HG02938 (cell line): ENCODE data around the gene LIMS2.

Experiments used
- ATAC-seq: cut with Tn5 transposase; IDR thresholded peaks from one replicate; pipeline ENCODE4 v1.9.1; 2021; ENCODE audit warnings: mild to moderate bottlenecking, moderate library complexity; ENCODE audit not compliant: unreplicated experiment

The LIMS2 gene

DNA sequence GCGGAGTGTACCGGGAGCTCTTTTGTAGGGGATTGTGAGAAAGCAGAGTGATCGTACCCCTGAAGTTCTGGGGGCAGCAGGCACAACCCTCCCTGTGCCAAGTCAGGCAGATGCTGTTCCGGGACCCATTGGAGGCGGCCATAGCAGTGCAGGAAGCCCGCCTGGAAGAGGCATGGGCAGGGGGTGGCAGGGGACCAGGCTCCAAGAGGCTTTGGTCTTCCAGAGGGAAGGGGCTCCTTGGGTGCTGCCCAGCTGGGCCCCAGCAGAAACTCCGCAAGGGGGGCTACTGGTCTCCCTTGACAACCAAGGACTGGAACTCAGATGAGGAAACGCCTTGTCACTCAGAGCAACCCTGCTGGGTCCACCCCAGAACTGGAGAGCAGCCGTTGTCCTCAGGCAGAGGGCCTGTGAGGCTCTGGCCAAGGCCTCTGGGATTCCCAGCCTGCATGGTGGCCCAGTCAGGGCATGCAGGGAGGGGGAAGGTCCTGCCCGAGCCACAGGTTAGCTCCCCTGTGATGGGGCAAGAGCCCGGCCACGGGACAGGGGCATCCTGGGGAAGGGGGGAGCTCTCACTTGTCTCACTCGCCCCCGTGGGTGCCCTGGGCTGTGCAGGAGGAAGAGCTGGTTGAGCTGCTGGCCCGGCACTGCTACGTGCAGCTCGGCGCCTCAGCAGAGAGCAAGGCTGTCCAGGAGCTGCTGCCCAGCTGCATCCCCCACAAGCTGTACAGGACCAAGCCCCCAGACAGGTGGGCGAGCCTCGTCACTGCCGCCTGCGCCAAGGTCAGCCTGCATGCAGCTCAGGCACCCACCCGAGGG, 50.4 kb downstream of the LIMS2 start:
- no peak for ATAC-seq

DNA sequence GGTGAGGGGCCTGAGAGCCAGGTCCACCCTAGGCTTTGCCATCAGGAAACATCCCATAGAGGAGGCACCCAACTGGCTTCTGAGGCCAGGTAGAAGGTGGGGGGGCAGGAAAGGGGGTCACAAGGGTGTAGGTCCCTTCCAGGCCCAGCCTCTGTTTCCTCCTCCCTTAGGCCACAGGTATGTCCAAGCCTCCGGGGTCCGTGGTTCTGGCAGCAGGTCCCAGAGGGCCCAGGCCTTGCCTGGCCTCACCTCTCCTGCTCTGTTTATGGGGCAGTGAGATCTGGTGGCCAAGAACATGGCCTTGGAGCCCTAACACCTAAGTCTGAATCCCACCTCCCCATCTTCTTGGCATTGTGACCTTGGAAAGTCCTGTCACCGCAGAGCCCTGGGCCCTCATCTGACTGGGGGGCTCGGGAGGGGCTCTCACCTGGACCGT, 51.0 kb downstream of the LIMS2 start:
- no peak for ATAC-seq

DNA sequence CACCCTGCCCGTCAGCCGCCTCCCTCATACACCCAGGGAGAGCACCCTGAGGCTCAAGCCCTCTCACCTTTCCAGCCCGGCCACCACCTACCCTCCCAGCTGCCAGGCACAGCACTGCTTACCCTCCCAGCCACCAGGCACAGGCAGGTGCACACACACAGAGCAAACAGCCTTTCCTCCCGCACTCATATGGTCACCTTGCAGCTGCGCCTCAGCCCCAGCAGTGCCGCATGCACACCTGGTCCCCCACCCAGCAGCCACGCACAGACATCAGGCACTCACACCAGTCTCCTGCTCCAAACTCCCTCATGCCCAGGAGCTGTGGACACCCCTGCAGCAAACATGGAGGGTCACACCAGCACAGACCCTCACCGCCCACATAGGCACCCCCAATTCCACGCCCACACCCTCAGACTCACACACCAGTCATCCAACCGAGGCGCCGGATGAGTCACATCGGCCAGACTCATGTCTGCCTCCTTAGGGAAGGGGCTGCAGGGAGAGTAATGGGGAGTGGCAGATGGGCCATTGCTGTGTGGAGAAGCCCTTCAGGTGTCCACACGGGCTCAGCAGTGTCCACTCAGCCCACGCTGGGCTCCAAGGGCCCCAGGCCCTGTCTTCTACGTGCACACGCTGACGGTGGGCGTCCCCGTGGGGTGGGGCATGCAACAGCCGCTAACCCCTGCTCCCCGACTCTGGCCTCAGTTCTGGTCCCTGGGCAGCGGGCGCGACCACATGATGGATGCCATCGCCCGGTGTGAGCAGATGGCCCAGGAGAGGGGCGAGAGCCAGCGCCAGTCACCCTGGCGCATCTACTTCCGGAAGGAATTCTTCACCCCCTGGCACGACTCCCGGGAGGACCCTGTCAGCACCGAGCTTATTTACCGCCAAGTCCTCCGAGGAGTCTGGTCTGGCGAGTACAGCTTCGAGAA, 51.7 kb downstream of the LIMS2 start:
- no peak for ATAC-seq

DNA sequence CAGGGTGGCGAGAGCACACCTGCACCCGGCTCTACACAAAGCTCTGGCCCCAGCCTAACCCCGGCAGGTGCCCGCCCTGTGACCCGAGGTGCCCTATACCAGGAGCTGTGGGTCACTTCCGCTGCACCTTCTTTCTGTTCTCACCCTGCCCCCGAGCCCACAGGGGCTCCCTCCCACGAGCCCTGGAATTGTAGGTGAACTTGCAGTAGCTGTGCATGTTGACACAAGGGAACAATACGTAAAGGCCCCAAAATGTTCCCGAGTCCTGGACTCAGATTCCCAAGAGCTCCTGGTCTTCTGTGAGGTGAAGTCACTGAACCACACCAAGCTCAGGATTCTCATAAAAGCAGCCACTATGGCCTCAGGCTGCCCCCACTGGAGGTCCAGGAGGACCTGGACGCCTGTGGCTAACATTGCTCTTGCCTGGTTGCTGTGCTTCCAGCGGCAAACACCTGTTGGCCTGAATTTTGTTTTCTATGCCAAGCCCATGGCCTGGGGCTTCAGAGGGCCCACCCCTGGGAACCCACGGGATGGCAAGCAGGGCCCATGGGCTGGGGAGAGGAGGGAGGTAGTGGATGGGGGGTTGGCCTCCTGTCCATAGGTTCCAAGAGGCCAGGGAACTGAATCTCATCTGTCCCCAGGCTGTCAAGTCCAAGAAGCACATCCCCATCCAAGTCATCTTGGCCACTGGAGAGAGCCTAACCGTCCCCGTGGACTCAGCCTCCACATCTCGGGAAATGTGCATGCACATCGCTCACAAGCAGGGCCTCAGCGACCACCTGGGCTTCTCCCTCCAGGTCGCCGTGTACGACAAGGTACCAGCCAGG, 52.6 kb downstream of the LIMS2 start:
- ATAC-seq = no peak

DNA sequence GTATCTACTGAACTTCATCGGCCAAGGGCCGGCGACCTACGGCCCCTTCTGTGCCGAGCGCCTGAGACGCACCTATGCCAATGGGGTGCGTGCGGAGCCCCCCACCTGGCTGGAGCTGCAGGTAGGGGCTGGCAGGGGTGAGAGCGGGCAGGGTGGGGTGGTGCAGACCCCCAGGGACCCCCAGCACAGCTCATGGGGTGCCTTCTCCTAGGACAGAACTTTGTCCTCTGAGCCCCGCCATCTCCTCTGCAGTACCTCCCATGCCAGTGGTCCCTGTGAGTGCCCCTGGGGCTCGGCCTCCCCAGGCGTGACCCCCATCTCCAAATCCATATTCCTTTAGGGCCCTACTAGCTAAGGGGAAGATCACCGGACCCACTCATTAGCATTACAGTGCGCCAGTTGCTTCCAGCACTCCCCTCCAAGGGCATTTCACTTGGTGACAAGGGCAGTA, 53.3 kb downstream of the LIMS2 start:
- ATAC-seq = no peak

DNA sequence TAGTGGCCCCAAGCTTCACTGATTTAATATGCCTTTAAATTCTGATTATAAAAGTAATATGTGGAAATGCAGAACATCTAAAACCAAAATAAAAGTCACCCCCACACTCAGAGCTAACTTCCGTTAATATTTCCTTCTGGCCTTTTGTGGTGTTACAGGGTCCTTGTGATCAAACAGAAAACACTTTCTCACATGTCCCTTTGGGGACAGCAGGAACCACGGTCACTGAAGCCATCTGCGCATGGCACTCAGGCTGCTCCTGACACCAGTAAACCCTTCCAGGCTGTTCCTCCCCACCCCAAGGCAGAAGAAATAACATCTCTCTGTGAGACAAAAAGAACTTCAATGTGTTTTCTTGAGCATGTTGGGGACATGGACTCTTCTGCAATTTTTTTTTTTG, 54.5 kb downstream of the LIMS2 start:
- no peak for ATAC-seq

DNA sequence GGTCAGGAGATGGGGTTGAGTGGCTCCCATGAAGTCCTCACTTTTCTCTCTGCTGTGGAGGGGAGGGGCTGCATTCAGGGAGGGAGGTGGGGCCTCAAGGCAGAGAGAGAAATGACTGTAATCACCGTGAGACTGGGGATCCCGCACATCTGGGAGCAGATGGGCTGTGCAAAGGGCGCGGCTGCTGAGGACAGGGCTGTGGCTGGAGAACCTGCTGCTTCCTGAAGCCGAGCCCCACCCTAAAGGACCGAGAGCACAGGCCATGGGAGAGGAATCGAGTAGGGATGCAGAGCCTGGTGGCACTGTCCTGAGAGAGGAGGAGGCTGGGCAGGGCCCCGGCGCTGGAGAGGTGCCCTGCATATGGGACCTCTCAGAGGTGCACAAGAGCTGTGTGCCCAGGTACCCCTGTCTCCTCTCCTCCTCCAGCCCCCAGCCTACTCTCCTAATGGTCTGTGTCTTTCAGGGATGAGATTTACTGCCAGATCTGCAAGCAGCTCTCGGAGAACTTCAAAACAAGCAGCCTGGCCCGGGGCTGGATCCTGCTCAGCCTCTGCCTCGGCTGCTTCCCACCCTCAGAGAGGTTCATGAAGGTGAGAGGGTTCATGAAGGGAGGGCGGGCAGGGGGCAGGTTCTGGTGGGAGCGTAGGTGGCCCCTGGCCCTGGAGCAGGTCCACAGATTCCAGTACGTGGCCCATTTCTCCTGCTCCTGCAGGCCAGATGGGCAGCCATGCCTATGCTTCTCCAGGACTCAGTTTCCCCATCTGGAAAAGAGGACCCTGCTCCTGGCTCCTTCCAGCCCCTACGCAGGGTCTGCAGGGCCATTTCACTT, 55.2 kb downstream of the LIMS2 start:
- no peak for ATAC-seq

DNA sequence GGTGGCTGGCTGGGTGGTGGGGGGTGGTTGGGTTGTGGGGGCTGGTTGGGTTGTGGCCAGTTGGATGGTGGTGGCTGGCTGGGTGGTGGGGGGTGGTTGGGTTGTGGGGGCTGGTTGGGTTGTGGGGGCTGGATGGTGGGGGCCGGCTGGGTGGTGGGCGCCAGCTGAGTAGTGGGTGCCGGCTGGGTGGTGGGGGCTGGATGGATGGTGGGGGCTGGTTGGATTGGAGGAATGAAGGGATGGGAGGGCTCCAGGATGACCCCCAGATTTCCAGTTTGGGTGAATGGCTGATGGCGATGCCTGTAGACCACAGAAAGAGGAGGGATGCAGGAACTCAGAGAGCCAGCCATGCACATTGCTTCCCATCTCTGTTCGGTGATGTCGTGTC, 56.1 kb downstream of the LIMS2 start:
- ATAC-seq = no peak

DNA sequence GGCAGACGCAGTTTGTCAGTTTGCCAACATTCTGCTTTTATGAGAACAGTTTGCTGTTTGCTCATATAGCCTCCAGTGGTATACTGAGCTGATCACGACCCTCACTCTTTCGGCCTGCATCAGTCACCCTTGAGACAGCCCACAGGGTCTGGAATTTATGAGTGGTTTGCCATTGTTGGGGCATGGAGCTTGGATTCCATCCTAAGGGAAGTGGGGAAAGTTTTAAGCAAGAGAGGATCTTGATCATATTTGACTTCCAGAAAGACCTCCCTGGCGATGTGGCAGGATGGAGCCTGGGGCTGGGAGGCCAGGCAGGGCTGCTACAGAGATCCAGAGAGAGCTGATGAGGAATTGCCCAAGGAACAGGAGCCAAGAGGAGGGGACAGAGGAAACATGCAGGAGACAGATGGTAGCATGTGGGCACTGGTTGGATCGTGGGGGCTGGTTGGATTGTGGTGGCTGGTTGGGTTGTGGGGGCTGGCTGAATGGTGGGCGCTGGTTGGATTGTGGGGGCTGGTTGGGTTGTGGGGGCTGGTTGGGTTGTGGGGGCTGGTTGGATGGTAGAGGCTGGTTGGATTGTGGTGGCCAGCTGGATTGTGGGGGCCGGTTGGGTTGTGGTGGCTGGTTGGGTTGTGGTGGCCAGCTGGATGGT, 56.7 kb downstream of the LIMS2 start:
- no peak for ATAC-seq

DNA sequence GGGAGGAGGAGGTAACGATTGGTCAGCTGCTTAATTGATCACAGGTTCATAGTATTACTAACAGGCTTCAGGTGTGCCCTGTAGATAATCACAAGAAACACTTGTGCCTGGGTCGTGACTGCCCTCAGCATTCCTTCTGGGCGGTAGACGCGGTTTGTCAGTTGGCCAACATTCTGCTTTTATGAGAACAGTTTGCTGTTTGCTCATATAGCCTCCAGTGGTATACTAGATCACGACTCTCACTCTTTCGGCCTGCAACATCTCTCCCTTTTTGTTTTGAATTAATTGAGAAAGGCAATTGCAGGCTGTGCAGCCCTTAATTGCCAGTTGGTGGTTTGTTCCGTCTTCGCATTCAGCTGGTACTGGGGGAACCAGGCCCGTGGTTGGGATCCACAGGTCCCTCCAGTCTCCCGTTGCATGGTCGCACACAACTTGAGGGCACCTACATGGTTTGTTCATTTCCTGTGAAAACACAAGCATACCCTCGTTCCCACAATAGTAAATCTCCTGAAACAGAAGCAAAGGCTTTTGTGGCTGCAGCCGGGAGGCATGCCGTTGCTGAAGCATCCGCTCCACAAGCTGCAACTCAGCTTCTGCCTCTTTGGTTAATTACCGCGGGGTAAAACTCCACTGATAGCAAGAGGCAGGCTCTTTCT, 59.7 kb downstream of the LIMS2 start:
- ATAC-seq = no peak

DNA sequence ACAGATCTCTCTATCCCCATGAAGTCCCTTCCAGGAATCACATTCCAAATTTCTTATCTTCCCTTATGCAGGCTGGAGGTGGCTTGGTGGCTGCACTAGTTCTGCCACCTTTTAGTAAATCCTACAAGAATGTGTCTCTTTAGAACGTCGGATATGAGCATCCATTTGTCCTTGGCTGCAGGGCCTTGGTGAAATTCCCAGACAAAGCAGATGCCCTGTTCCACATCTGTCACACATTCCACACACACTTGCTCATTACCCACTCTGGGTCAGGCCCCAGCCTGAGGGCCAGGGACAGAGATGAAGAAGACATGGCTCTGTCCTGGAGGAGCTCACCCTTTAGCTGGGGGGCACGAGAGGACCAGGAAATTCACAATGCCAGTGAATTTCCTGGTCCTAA, 60.6 kb downstream of the LIMS2 start:
- ATAC-seq = no peak

DNA sequence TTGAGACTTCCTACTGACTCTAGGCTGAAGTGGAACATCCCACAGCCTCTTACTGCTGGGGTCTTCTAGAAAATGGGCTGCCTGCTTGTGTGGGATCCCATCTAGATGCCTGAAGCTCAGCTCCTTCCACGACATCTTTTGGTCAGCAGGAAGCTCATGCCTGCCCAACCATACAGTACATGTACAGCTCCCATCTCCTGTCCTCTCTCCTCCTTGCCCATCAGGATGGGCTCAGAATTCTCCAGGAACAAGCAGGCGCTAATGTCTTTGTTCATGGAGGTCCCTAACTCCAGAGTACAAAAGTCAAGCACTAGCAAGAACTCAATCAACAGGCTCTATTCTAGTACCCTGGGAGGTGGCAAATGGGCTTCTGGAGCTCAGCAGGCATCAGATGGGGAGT, 61.1 kb downstream of the LIMS2 start:
- no peak for ATAC-seq

DNA sequence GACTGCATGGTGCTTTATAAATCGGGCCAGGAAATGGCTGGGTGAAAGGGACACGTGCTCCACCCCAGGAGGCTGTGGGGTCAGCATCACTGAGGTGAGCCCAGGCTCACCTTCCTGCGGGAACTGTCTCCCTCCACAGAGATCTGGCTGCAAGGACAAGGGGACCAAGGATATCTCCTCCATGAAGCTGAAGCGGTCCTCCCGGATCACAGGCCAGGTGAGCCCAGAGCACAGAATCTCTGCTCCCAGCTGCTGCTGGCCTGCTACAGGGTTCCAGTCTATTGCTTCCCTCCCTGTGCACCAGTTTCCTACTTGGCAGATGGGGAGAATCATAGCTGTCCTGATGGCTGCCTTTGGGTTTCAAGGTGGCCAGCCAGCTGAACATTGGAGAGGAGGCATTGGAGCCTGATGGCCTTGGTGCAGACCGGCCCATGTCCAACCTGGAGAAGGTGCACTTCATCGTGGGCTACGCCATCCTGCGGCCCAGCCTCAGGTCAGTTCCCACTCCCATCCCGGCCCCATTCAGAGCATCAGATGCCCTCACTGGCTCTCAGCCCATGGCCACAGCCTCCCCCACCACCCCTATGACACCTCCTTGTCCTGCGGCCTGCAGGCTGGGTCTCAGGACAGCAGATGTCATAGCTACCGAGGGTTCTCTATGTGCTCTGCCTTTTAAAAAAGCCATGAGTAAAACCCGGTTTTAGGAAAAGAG, 63.1 kb downstream of the LIMS2 start:
- ATAC-seq = no peak

DNA sequence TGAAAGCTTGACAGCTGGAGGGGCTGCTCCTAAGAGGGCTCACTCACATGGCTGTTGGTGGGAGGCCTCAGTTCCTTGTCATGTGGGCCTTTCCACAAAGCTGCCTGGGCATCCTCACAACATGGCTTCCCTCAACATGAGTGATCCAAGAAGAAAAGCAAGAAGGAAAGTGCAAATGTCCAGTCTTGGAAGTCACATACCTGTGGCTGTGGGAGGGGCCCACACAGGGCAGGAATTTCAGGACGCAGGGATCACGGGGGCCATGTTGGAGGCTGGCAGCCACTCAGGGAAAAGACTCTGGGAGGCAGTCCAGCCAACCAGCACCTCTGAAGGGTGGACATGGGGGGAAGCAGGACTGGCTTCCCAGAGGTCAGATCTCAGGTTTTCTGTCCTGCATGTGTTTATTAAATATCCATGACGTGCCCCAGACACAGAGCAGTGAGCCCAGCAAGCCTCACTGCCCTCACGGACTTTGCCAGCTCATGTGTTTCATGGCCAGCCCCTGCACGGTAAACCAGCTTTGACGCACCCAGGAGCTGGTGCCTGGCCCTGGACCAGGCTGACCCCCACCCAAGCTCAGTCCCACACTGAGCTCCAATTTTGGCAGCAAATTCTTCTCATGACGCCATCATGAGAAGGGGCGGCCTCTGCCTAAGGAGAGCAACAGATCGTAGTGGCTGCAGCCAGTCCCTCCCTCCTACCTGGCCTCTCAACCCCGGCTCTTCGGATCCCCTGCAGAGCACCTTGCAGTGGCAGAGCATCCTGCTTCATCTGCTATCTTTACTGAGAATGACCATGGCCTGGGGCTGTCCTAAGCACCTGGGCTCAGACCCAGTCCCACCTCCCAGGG, 64.0 kb downstream of the LIMS2 start:
- ATAC-seq = no peak

DNA sequence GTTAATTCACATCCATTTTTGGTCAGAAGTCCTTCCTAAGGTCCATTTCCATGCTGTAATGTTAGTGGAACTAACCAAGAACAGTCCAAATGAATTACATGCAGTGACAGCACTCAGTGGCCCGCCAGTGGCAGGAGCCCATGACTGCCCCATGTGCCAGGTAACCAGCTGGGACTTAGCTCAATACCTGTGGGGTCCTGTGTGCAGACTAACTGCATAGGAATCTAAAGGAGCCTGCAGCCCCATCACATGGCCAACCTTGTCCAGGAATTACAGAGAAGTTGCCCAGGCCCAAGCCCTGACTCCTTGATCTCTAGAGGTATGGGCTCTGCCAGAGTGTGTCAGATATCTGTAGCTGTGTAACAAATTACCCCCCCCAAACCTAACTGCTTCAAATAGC, 64.8 kb downstream of the LIMS2 start:
- no peak for ATAC-seq

DNA sequence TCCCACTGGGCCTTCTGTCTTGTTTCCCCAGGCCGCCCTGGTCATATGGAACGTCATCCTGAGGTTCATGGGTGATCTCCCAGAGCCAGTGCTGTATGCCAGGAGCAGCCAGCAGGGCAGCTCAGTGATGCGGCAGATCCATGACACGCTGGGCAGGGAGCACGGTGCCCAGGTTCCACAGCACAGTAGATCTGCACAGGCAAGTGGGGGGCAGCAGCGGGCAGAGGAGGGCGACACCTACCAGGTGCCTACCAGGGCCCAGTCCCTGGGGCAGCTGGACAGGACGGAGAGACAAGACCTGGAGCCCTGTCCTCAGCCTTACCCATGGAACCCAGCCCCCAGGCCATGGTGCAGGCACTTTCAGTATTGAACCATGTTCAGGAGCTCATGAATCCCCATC, 65.5 kb downstream of the LIMS2 start:
- no peak for ATAC-seq

DNA sequence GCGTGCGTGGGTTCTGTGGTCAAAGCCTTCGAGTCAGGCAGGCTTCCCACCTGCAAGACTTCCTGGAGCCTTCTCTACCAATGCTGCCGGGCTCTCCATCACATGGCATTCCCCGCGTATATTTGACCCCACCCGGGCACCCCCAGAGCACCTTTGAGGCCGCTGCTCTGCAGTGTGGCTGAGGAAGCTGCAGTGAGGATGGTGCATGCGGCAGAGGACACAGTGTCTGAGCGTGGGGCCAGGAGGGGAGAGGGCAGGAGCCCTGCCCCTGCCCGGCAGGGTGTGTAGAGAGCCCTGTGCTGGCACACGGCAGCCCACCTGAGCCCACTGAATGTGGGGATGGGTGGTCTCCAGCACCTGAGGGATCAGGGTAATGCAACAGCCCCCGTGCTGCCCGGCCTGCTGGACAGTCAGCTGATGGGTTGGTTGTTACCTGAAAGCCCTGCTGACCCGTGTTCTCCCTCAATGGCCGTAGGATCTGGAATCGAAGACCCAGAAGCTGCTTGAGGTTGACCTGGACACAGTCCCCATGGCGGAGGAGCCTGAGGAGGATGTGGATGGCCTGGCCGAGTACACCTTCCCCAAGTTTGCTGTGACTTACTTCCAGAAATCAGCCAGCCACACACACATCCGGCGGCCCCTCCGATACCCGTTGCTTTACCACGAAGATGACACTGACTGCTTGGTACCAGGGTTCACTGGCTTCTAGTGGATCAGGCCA, 66.1 kb downstream of the LIMS2 start:
- no peak for ATAC-seq
